ENCODE measurements around the gene CLSTN2. TPM values are rescaled to one million over a fixed set of nuclear protein-coding genes. Genes with fewer than 3 reads are reported as not detected.

CLSTN2 gene
- total and polyA plus RNA-seq, 2 of the 13 experiments (the other 11 are each of a cell fraction or from before 2014, with no cell fraction given), result not detected

DNA sequence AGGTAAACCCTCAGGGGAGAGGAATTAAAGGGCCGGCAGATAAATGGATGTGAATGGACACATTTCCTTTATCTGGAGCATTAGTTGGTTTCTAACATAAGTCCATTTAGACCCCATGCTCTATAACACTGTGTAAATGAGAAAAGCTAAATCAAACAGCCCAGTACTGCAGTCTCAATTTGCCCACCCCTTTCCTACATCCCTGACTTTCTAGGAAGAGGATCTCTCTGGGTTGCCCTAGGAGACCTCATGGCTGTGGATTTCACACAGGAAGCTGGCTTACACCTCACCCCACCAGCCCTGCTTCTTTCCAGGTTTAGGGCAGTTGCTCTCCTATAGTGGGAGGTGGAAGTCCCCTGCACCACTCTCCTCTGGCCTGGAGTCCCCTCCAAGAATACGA, 126.2 kb downstream of the CLSTN2 start:
- no peak overlapping the region for H3K4me2 ChIP-seq (ENCODE audit: low read depth, low read length)
- POLR2A ChIA-PET, result no interaction called here
- BruUV-seq (replicated peaks), result no TSS peak
- TF ChIP-seq EEA1 (CRISPR knock-in tag; IDR thresholded peaks at IDR 0.05; ENCODE audit: borderline replicate concordance) (no peak), KLF12 (CRISPR knock-in tag; IDR thresholded peaks at IDR 0.05; ENCODE audit: borderline replicate concordance) (no peak)
- TF ChIP-seq, protein P1, sequence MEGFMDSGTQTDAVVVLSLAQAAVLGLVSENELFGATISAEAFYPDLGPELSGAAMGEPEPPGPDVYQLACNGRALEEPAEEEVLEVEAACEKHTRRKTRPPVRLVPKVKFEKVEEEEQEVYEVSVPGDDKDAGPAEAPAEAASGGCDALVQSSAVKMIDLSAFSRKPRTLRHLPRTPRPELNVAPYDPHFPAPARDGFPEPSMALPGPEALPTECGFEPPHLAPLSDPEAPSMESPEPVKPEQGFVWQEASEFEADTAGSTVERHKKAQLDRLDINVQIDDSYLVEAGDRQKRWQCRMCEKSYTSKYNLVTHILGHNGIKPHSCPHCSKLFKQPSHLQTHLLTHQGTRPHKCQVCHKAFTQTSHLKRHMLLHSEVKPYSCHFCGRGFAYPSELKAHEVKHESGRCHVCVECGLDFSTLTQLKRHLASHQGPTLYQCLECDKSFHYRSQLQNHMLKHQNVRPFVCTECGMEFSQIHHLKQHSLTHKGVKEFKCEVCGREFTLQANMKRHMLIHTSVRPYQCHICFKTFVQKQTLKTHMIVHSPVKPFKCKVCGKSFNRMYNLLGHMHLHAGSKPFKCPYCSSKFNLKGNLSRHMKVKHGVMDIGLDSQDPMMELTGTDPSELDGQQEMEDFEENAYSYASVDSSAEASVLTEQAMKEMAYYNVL (CRISPR knock-in tag; IDR thresholded peaks at IDR 0.05; ENCODE audit: borderline replicate concordance), result no peak
- CTCF ChIA-PET (ENCODE audit: low intra/inter-chr PET ratio, low total read pairs), result no interaction called here
- no peak overlapping the region for H3K27ac ChIP-seq (ENCODE audit: extremely low read length, insufficient read depth, low read length)
- no peak for ATAC-seq
- H2AFZ ChIP-seq (ENCODE audit: low read length), result no peak overlapping the region
- intact Hi-C loops (cut with micrococcal nuclease; ENCODE audit: unreplicated experiment), result no loop called here
- H3K79me2 ChIP-seq (ENCODE audit: insufficient read depth, low read length), result no peaks in the 10 kb centered on the region
- H4K20me1 ChIP-seq (ENCODE audit: insufficient read depth, low read length), result no peaks in the 10 kb centered on the region
- 31% methylated on average over 2 of the region's 2 CpGs for WGBS (ENCODE audit: low lambda C conversion rate)
- H3K4me3 ChIP-seq (replicated peaks in 1 of 3; ENCODE audit: insufficient read depth in 1 of 3, low read depth in 2 of 3, low read length in 3 of 3), result no peak overlapping the region
- no peak overlapping the region for H3K9ac ChIP-seq (ENCODE audit: insufficient read depth, low read depth, low read length)
- H3K27me3 ChIP-seq (ENCODE audit: control insufficient read depth in 1 of 2, insufficient read depth in 2 of 2, low read length in 2 of 2), result no peaks in the 10 kb centered on the region
- no peaks in the 10 kb centered on the region for H3K36me3 ChIP-seq (replicated peaks in 1 of 2; ENCODE audit: control insufficient read depth in 1 of 2, insufficient read depth in 2 of 2, low read length in 2 of 2)
- no peak for FAIRE-seq
- no peaks in the 10 kb centered on the region for H3K4me1 ChIP-seq (ENCODE audit: insufficient read depth, low read length)
- H3K9me3 ChIP-seq (ENCODE audit: low read length), result no peaks in the 10 kb centered on the region
- in situ Hi-C loops (cut with HindIII; ENCODE audit: extremely low pct_ligation_motif_present, low pct_unique_long_range_greater_than_20kb), result no loop called here
- no peak for DNase-seq (ENCODE audit: low spot score)

DNA sequence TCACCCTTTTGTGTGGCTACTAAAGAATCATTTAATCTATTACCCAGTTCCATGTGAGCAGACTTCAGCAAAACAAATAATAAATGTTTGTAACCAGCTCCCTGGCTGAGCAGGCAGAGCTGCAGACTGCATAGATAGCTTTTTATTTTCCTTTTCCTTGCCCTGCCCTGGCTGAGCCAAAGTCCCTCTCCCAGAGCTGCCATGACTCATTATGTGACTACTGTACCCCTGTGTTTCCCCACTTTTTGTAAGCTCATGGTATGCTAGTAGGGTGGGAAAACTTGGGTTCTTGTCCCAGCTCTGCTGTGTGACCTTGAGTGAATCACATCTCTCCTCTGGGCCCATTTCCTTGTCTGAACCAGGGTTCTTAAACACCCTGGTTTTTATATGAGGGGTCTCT, 127.5 kb downstream of the CLSTN2 start:
- Histone ChIP-seq H3K27me3 (ENCODE audit: control insufficient read depth in 1 of 2, insufficient read depth in 2 of 2, low read length in 2 of 2) (no peaks in the 10 kb centered on the region), H3K36me3 (replicated peaks in 1 of 2; ENCODE audit: control insufficient read depth in 1 of 2, insufficient read depth in 2 of 2, low read length in 2 of 2) (no peaks in the 10 kb centered on the region), H3K4me2 (ENCODE audit: low read depth, low read length) (no peak overlapping the region), H3K4me1 (ENCODE audit: insufficient read depth, low read length) (no peaks in the 10 kb centered on the region), H3K27ac (ENCODE audit: extremely low read length, insufficient read depth, low read length) (no peak overlapping the region), H4K20me1 (ENCODE audit: insufficient read depth, low read length) (no peaks in the 10 kb centered on the region), H2AFZ (ENCODE audit: low read length) (no peak overlapping the region), H3K4me3 (replicated peaks in 1 of 3; ENCODE audit: insufficient read depth in 1 of 3, low read depth in 2 of 3, low read length in 3 of 3) (no peak overlapping the region), H3K9ac (ENCODE audit: insufficient read depth, low read depth, low read length) (no peak overlapping the region), H3K79me2 (ENCODE audit: insufficient read depth, low read length) (no peaks in the 10 kb centered on the region), H3K9me3 (ENCODE audit: low read length) (no peaks in the 10 kb centered on the region)
- in situ Hi-C loops (cut with HindIII; ENCODE audit: extremely low pct_ligation_motif_present, low pct_unique_long_range_greater_than_20kb) (no loop called here), intact Hi-C loops (cut with micrococcal nuclease; ENCODE audit: unreplicated experiment) (no loop called here)
- BruUV-seq (replicated peaks), result no TSS peak
- FAIRE-seq (no peak), DNase-seq (ENCODE audit: low spot score) (no peak), ATAC-seq (no peak)
- POLR2A ChIA-PET, result no interaction called here
- CTCF ChIA-PET (ENCODE audit: low intra/inter-chr PET ratio, low total read pairs), result no interaction called here
- no peak for TF ChIP-seq ZNF431 (CRISPR knock-in tag; IDR thresholded peaks at IDR 0.05; ENCODE audit: borderline replicate concordance, low read depth)
- TF ChIP-seq KMT2A (CRISPR knock-in tag; IDR thresholded peaks at IDR 0.05), result no peak
- TF ChIP-seq ZNF7 (CRISPR knock-in tag; IDR thresholded peaks at IDR 0.05), result no peak
- TF ChIP-seq, protein P2, sequence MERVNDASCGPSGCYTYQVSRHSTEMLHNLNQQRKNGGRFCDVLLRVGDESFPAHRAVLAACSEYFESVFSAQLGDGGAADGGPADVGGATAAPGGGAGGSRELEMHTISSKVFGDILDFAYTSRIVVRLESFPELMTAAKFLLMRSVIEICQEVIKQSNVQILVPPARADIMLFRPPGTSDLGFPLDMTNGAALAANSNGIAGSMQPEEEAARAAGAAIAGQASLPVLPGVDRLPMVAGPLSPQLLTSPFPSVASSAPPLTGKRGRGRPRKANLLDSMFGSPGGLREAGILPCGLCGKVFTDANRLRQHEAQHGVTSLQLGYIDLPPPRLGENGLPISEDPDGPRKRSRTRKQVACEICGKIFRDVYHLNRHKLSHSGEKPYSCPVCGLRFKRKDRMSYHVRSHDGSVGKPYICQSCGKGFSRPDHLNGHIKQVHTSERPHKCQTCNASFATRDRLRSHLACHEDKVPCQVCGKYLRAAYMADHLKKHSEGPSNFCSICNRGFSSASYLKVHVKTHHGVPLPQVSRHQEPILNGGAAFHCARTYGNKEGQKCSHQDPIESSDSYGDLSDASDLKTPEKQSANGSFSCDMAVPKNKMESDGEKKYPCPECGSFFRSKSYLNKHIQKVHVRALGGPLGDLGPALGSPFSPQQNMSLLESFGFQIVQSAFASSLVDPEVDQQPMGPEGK (CRISPR knock-in tag; IDR thresholded peaks at IDR 0.05), result no peak
- TF ChIP-seq NPAS2 (CRISPR knock-in tag; IDR thresholded peaks at IDR 0.05; ENCODE audit: borderline replicate concordance), result no peak
- no peak for TF ChIP-seq IKZF1 (IDR thresholded peaks at IDR 0.05)
- TF ChIP-seq ZNF652 (CRISPR knock-in tag; IDR thresholded peaks at IDR 0.05; ENCODE audit: borderline replicate concordance, low read depth), result no peak
- no peak for TF ChIP-seq NRL (CRISPR knock-in tag; IDR thresholded peaks at IDR 0.05; ENCODE audit: borderline replicate concordance)
- no peak for TF ChIP-seq ZFAT (CRISPR knock-in tag; conservative IDR thresholded peaks at IDR 0.05)
- TF ChIP-seq ZNF678 (CRISPR knock-in tag; IDR thresholded peaks at IDR 0.05), result no peak
- TF ChIP-seq CREM (IDR thresholded peaks at IDR 0.05), result no peak
- TF ChIP-seq CREM (CRISPR knock-in tag; IDR thresholded peaks at IDR 0.05), result no peak
- TF ChIP-seq, protein P3, sequence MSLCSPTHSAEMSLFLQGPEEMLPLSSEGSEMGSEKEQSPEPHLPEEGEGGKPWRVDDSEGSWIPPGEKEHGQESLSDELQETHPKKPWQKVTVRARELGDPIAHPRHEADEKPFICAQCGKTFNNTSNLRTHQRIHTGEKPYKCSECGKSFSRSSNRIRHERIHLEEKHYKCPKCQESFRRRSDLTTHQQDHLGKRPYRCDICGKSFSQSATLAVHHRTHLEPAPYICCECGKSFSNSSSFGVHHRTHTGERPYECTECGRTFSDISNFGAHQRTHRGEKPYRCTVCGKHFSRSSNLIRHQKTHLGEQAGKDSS (CRISPR knock-in tag; IDR thresholded peaks at IDR 0.05; ENCODE audit: borderline replicate concordance, low read depth), result no peak
